Activated CD8-positive, alpha-beta memory T cell treated with anti-CD3 and anti-CD28 coated beads for 1 hour (primary cell): ENCODE results near the gene ZNF576.
"Not testable (repeated sequence)": the region's sequence is repeated elsewhere in the genome, so short reads cannot be mapped to it uniquely, and the experiment has no call there.

Experiments used
- DNase-seq, 2 donors: peaks; one replicate each; pipeline ENCODE4 v3.0.0-alpha.2; 2020; ENCODE audit warnings: low read depth in 1 of 2; ENCODE audit errors: extremely low read depth in 1 of 2

Gene ZNF576

DNA sequence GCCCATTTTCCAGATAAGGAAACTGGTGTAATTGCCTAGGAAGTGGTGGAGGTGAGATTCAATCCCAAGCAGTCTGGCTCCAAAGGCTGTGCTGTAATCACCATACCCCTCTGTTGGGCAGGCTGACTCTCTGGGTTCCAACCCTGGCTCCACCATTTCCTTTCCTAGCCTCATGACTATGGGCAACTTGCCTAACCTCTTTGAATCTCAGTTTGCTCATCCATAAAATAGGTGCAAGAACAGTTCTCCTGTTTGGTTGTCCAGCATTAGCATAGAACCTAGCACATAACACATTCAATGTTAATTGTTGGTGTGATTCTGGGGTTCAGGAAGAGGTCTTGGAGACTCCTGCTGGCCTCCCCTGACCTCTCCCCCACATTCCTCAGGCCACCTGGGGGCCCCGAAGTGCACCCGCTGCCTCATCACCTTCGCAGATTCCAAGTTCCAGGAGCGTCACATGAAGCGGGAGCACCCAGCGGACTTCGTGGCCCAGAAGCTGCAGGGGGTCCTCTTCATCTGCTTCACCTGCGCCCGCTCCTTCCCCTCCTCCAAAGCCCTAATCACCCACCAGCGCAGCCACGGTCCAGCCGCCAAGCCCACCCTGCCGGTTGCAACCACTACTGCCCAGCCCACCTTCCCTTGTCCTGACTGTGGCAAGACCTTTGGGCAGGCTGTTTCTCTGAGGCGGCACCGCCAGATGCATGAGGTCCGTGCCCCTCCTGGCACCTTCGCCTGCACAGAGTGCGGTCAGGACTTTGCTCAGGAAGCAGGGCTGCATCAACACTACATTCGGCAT lies 2.2 kb downstream of the ZNF576 start:
- no peak for DNase-seq

DNA sequence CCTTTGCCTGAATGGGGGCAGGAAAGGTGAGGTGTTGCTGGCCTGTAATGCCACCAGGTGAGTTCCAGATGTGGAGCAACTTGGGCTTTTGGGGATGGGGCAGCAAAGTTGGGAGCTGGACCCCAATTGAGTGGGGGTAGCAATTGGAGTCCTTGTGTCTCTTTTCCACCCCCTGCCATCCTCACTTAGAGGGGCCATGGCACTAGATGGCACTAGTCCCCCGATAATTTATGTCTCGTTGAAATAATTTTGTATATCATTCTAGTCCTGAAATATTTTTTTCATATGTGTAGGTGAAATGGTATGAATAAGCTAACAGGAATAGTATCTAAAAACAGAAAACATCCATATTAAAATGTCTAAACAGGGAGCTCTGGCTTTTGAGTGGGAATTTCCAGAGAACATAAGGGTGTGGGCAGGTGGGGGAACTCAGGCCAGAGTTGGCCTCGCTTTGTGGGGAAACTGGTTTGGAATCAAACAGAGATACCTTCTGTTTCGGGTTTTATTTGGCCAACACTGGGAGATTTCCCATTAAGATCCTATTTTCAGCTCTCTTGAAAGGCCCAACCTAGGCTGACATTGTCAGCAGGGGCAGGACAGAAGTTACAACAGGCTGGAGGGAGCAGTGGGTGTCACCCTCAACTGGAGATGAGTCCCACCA lies 3.4 kb downstream of the ZNF576 start:
- no peak for DNase-seq

DNA sequence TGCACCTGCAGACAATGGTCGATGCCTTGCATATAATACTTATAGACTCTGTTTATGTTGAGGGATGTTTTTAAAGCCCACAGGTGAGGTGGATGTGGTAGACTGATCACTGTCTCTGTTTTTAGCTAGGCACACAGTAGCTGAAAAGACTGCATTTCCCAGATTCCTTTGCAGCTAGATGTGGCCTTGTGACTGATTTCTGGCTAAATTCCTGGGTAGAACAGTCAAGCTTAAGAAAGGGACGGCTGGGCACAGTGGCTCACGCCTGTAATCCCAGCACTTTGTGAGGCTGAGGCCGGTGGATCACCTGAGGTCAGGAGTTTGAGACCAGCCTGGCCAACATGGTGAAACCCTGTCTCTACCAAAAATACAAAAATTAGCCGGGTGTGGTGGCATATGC lies 3.9 kb downstream of the ZNF576 start:
- not testable (repeated sequence) for DNase-seq

DNA sequence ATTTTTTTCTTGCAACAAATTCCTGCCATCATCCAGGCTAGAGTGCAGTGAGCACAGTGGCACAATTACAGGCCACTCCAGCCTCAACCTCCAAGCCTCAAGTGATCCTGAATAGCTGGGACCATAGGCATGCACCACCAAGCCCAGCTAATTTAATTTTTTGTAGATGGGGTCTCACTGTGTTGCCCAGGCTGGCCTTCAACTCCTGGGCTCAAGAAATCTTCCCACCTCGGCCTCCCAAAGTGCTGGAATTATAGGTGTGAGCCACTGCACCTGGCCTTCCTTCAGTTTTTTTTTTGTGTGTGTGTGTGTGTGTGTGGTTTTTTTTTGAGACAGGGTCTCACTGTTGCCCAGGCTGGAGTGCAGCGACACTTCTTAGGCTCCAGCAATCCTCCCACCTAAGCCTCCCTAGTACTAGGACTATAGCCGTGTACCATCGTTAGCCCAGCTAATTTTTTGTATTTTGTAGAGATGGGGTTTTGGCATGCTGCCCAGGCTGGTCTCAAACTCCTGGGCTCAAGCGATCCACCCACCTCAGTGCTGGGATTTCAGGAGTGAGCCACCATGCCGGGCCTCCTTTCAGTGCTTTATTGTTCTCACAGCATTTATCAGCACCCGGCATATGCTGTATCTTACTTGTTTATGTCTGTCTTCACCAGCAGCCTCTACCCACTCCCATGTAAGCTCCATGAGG lies 9.6 kb downstream of the ZNF576 start:
- DNase-seq = no peak

DNA sequence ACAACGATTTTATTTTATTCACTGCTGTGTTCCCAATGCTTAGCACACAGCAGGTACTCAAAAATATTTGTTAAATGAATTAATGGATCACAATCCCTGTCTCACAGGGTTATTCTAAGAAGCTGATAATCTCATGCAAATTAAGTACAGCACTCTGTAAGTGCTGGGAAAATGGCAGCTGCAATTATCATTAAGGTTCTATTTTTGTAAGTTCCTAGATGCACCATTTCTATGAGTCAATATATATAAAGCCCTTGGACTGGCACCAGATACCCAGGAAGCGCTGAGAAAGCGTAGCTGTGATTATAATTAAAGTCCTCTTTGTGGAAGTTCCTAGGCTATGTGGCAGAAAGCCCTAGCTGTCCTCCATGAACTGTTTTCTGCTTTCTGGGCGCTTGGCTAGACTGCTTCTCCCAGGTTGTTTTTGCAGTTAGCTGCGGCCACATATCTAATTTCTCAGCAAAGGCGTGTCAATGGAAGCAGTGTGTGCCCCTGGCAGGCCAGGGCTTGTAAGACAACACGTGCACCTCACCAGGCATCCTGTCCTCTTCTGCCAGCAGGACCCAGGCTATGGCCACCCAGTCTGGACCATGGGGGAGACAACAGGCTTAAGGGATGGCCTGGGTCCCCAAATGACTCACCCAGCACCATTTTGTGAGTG lies 10.3 kb downstream of the ZNF576 start:
- no peak for DNase-seq

DNA sequence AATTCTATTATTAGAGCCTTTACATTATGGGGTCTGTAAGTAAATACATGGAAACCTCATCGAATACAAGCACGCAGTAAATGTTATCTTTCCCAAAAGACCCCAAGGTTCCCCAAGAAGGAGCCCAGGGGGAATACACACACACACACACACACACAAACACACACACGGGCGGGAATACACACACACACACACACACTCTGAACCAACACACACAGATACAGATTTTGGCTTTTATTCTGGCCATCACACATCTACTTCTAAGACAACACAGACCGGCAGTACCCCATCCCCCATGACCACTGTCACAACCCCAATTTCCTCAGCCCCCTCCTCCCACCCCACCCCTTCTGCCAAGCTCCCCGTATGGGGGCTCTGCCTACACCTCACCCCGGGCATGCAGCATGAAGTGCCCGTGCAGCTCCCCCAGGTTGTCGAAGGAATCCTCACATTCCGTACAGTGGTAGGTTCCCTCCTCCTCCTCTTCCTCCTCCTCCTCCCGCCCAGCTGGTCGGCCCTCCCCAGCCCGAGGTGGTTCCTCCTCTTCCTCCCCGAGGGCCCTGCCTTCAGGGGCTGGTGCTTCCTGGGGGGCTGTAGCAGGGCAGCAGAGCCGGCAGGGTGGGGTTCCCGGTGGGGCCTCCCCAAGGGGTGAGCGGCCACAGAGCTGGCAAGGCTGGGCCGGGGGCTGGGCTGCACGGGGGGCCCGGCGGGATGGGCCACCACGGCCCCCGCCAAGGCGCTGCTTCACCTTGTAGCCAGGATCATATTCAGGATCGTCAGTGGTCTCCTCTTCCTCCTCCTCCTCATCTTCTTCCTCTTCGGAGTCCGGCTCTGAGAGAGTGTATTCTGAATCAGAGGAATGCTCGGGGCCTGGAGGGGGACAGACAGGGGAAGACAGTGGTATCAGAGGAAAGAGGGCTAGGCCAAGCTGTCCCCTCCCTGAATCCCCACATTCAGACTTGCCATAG lies 11.1 kb downstream of the ZNF576 start:
- no peak for DNase-seq

DNA sequence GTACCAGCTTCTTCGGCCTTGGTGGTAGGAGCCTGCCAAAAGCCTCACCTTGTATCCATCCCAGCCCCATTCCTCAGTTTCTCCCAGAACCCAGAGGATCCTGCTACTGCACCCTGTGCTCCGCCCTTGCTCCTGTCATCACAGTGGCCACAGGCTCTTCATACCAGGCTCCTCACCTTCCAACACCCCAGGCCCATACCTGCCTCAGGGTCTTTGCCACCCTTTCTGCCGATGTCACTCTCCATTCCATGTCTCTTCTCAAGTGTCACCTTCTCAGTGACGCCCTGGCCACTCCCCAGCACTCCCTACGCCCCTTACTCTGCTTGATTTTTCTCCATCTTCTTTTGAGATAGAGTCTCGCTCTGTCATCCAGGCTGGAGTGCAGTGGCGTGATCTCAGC lies 13.5 kb downstream of the ZNF576 start:
- DNase-seq = no peak

DNA sequence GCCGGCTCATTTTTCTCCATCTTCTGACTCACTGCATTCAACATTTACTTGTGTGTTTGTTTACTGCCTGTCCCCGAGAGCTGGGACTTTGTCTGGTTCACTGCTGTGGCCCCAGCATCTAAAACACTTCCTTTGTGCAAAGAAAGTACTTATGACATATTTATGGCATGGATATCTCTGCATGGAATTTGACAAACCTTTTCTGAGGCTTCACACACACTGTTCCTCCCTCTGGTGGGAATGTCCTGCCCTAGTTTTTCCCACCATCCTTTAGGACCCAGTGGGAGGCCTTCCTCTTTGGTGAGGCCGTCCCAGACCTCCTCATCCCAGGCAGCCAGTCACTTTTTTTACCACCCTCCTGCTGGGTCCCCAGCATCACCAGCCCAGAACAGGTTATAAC lies 14.1 kb downstream of the ZNF576 start:
- no peak for DNase-seq

DNA sequence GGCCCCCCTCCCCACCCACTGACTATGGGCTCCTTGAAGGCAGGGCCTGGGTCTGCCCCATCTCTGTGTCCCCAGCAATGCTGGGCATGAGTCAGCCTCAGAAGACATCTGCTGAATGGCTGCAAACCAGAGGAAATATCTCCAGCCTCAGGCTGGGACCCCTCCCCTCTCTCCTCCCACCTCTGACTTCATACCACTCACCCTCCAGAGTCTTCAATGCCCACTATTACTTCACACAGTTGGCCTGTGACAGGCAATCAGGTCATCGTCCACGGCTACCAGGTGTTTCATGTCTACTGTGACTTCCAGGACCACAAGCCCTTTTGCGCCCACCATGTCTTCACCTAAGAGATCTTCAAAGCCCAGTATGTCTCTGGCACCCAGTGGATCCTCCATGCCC lies 15.4 kb downstream of the ZNF576 start, which contains the start of gene SRRM5:
Gene SRRM5 (plus strand): TSS at position 301 of the 400 bp plus-strand sequence. CDS start 34 bp downstream, at position 335.
- no peak for DNase-seq

DNA sequence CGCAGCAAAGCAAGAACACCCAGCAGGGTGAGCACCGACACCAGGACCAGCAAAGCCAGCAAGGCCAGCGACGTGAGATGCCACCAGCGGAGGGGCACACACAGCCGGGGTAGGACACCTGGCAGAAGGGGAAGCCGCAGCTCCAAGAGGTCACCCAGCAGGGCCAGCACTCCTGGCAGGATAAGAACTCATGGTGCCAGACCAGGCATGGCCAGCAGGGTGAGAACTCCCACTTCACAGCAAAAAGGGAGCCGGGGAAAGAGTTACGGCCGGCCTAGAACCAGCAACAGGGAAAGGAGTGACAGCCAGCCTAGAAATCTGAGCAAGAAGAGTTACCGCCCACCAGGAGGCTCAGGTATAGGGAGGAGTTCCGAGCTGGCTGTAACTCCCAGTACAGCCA lies 16.0 kb downstream of the ZNF576 start:
- DNase-seq = no peak

DNA sequence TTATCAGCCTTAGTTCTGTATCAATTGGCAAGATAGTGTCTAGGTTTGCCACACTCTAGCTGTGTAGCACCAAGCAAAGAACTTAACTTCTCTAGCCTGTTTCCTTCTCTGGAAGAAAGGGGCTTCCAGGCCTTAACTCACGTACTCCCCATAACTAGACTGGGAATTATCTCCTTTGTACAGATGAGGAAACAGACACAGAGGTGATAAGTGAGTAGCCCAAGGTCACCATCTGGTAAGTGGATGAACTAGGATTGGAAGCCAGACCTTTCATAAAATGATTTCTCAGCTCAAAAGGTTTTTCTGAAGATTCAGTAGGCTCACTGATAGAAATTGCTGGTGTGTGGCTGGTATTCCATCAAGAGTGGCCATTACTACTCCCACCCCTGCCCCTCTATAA lies 19.9 kb downstream of the ZNF576 start:
- DNase-seq = no peak

DNA sequence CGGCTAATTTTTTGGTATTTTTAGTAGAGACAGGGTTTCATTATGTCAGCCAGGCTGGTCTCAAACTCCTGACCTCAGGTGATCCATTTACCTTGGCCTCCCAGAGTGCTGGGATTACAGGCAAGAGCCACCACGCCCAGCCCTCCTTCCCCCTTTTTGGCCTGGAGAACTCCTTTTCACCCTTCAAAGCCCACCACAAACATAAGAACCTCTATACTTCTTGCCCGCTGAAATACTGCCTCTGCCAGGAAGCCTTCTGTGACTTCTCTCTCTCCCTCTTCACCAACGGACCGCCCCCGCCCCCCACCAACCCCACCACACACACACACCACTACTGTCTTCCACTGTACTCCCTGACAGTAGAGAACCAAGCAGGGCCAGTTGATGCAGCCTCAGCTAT lies 20.6 kb downstream of the ZNF576 start:
- DNase-seq = no peak

DNA sequence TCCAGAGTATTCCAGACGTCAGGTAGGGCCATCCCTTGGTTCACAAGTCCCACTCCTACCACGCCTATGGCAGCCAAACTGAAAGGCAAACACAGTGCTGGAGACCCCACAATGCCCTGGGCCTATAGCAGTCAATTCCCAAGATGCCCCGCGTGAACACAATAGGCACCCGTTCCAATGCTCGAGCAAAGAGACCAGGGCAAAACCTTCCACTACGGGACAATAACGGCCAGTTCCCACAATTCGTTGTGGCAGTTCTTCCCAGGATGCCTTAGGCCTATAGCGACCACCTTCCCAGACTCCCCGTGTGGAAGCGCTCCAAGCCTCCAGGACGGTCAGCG lies 22.5 kb downstream of the ZNF576 start:
- DNase-seq = no peak

DNA sequence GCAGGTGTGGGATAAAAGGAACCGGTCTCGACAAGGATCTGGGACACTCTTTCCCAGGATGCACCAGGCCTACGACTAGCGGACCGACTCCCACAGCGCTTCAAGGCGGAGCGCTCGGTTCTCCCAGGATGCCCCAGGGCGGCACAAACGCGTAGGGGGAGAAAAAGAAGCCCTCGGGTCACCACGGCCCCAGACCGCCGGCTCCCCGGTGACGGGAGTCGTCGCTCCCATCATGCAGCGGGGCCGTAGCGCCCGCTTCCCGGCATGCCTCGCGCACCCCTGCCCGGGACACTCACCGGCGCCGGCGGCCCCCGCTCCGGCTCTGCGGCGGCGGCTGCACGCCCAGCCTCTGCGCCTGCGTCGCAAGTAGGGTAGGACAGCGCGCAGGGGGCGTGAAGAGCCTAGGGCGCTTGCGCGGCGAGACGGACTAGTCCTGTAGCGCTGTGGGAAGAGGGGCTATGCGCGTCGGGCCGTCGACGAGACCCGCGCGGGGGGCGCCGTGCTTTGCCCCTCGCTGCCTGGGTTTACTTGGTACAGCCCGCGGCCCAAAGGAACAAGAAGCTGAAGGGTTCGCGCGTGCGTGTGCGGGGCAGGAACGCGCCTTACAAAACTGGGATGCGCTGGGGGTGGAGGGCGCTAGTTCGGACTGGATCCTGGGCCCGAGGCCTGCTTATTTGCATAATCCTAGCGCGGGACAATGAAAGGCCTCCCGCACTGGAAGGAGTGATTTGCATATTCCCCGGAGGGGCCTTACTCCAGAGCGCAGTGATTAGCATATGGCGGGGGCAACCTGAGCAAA lies 23.1 kb downstream of the ZNF576 start, which contains the start of gene ZNF428:
Gene ZNF428 (minus strand): TSS at position 368 of the 799 bp plus-strand sequence. CDS start 5,325 bp downstream, outside the sequence.
- DNase-seq = peak; percentile 63 to 78

DNA sequence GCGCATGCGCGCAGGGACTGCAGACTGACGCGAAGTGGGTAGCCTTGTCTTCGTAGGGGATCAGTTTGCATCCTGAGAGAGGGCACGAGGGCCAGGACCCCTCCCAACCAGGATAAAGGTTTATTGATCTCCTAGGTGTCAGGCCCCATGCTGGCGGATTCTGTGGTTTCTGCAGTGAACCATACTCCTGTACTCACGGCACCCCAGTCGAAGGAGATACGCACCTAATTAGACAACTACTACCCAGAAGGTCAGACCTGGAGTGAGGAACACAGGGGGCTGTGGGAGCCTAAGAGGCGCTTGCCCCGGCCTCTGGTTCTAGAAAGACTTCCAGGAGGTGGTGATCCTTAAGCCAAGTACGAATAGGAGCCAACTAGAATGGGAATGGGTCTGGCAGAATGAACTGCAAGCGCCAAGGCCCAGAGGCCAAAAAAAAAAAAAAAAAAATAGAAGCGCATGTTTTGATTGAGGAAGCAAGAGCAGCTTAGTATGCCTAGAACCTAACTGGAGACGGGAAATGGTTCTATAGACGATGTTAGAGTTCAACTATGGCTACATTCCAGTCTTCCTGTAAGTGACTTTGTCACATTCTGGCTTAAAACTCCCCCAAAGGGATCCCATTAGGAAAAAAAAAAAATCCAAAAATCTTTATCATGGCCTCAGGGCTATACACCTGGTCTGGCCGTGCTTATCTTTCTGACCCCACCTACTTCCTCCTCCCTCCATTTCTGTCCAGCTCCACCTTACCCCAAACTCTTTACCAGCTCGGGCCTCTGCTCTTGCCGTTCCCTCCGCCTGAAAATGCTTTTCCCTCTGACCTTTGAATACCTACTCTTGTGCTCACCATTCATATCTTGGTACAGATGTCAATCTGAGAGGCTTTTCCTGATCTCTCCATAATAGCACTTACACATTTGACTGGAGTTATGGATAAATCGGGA lies 23.9 kb downstream of the ZNF576 start:
- peak; percentile 73 to 75 for DNase-seq

DNA sequence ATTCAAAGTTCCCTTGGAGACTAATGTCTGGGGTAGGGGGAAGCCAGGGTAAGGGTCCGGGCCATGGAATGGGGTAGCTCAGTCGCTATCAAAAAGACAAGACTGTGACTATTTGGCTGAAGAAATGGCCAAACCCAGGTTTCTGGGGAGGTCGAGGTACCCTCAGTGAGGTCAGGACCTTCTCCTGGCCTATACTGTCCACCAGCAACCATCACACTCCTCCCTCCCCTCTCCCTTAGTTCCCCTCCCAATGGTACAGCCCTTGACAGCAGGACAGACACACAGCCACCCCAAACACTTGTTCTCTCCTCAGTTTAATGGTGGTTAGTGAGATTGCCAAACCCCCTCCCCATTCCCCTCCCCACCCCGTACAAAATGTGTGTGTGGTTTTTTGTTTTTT lies 25.7 kb downstream of the ZNF576 start:
- no peak for DNase-seq

DNA sequence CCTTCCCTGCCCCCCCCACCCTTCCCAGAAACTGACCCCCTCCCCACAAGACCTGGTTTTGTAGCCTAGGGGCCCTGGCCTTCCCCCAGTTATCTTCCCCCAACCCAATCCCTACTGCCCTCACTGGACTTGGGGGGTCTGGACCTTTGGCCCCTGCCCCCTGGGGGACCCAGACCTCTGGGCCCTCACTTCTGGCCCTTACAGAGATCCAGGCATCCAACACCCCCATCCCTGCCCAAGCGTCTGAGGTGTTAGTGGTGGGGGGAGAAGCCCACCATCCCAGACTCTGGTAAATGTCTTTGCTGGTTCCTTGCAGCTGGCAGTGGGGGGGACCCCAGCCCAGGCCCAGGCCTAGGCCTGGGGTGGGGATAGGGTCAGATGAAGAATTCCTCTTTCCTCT lies 26.6 kb downstream of the ZNF576 start:
- no peak for DNase-seq
